ENCODE data around the gene TUBAL3. TPM values are rescaled to one million over a fixed set of nuclear protein-coding genes. Genes with fewer than 3 reads are reported as not detected.

TUBAL3 gene
- total RNA-seq = not detected in 2 replicates
- long read RNA-seq = 0 reads

DNA sequence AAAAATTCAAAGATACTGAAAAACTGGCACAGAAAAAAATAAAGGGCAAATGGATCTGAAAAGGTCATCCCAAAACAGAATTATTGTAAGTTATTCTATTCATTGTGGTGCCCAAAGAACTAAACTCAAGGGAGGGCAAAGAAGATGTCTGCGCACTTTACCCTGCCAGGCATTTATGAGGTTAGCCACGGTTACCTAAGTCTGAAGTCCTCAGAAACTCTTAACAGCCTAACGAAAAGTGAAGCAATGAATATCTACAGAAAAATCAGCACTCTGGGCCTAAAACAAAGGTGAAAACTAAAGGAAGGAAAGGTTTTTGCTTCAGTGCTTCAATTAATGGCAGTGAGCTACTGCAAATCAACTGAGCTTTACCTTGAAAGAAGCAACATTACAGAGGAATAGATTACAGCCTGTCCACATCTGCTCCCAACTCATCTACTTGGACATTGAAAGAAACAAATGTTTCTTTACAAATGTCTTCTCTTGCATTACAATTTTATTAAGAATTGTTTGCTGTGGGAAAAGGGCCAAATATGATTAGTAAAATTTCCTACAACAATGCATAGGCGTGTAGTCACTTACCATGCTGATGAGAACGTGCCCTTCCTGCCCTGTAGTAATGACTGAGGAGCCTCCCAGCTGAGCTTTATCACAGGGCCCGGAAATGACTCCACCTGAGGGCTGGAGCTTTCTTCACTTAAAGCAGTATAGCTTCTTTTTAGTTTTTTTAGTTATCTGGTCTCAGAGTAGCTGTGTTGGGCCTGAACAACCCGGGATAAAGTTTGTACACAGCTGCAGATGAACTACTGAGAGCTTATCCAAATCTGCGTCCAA, at the start of gene TUBAL3:
TUBAL3 (minus strand) TSS at position 621 of the 834 bp plus-strand sequence; CDS start at position 585, 36 bp downstream.
- peaks cover 3% of the 10 kb centered on the region for H3K36me3 Mint-ChIP-seq (ENCODE audit: unreplicated experiment)
- DNase-seq (ENCODE audit: extremely low spot score, unreplicated experiment) = no peak
- no peak within 1 kb of the TSS for H3K27ac Mint-ChIP-seq (ENCODE audit: unreplicated experiment)
- H3K4me3 Mint-ChIP-seq (ENCODE audit: unreplicated experiment) = no peak within 1 kb of the TSS
- TF ChIP-seq, protein P1, sequence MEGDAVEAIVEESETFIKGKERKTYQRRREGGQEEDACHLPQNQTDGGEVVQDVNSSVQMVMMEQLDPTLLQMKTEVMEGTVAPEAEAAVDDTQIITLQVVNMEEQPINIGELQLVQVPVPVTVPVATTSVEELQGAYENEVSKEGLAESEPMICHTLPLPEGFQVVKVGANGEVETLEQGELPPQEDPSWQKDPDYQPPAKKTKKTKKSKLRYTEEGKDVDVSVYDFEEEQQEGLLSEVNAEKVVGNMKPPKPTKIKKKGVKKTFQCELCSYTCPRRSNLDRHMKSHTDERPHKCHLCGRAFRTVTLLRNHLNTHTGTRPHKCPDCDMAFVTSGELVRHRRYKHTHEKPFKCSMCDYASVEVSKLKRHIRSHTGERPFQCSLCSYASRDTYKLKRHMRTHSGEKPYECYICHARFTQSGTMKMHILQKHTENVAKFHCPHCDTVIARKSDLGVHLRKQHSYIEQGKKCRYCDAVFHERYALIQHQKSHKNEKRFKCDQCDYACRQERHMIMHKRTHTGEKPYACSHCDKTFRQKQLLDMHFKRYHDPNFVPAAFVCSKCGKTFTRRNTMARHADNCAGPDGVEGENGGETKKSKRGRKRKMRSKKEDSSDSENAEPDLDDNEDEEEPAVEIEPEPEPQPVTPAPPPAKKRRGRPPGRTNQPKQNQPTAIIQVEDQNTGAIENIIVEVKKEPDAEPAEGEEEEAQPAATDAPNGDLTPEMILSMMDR (IDR thresholded peaks at IDR 0.05) = no peak
- H3K4me1 Mint-ChIP-seq (ENCODE audit: unreplicated experiment) = no peaks in the 10 kb centered on the region
- peaks cover 54% of the 10 kb centered on the region for H3K27me3 Mint-ChIP-seq (ENCODE audit: unreplicated experiment)
- H3K9me3 Mint-ChIP-seq (ENCODE audit: unreplicated experiment) = no peaks in the 10 kb centered on the region

DNA sequence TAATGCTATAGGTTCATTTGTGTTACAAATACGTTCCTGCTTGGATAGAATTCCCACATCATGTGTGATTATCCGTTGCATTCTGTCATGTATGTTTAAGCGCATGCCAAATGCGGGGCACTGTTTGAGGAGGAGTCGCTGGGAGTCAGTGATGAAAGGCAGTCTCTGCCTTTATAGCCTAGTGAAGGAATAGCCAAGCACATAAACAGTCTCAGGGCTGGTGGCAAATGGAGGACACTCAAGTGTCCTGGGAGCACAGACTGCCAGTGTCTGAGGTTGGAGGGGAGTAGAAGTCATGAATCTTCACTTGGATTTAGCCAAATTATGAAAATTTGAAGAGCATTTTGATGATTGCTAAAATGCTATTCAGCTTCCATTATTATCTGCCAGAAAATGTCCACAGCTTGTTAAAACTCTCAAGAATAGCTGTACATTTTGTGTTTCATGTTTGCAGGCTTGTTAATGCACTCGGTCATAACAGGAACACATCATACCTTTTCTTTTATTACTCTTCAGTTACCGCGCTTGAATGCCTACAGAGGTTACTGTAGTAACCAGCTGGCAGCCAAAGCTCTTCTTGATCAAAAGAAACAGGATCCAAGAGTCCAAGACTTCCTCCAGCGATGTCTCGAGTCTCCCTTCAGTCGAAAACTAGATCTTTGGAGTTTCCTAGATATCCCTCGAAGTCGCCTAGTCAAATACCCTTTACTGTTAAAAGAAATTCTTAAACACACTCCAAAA, 49.3 kb upstream of the TUBAL3 start:
- H3K36me3 Mint-ChIP-seq (ENCODE audit: unreplicated experiment) = peaks cover 48% of the 10 kb centered on the region
- no peaks in the 10 kb centered on the region for H3K9me3 Mint-ChIP-seq (ENCODE audit: unreplicated experiment)
- H3K4me3 Mint-ChIP-seq (ENCODE audit: unreplicated experiment) = no peak overlapping the region
- H3K27ac Mint-ChIP-seq (ENCODE audit: unreplicated experiment) = no peak overlapping the region
- H3K27me3 Mint-ChIP-seq (ENCODE audit: unreplicated experiment) = no peaks in the 10 kb centered on the region
- TF ChIP-seq, protein P1 (IDR thresholded peaks at IDR 0.05) = no peak
- DNase-seq (ENCODE audit: extremely low spot score, unreplicated experiment) = no peak
- H3K4me1 Mint-ChIP-seq (ENCODE audit: unreplicated experiment) = peaks cover 16% of the 10 kb centered on the region

DNA sequence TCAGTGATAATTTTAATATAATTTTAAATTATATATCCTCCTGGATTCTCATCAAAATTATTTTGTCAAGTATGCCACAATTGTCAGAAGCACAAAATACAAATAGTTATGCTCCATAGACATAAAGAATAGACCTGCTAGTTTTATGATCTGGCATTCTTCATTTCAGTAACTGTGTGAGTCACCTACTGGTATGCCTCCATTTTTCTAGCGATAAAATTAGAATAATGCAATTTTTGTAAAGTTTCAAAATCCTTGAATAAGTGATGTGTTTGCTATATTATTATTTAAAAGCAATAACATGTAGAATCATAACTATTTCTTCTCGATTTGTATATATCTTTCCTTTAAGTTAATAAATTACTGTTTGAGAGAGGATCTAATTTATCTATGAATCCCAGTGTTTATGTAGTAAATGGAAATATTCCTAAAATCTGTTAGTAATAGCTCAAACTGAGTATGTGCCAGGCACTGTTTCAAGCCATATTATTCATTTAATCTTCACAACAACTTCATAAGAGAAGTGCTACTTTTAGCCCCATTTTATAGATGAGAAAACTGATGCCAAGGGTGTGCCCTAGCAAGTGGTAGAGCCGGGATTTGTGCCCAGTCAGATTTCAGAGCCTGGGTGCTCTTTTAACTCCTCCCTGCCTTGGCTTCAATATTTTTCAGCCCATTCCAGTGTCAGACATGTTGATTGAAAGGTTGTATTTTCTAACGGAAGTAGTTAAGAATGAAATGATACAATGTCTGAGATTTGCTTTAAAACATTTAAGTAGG, 46.2 kb upstream of the TUBAL3 start:
- Mint-ChIP-seq H3K4me1 (ENCODE audit: unreplicated experiment) (peaks cover 41% of the 10 kb centered on the region), H3K27ac (ENCODE audit: unreplicated experiment) (peak overlapping the region; percentile 7), H3K4me3 (ENCODE audit: unreplicated experiment) (no peak overlapping the region), H3K9me3 (ENCODE audit: unreplicated experiment) (no peaks in the 10 kb centered on the region), H3K36me3 (ENCODE audit: unreplicated experiment) (peaks cover 34% of the 10 kb centered on the region), H3K27me3 (ENCODE audit: unreplicated experiment) (no peaks in the 10 kb centered on the region)
- no peak for DNase-seq (ENCODE audit: extremely low spot score, unreplicated experiment)
- TF ChIP-seq, protein P1 (IDR thresholded peaks at IDR 0.05) = no peak

DNA sequence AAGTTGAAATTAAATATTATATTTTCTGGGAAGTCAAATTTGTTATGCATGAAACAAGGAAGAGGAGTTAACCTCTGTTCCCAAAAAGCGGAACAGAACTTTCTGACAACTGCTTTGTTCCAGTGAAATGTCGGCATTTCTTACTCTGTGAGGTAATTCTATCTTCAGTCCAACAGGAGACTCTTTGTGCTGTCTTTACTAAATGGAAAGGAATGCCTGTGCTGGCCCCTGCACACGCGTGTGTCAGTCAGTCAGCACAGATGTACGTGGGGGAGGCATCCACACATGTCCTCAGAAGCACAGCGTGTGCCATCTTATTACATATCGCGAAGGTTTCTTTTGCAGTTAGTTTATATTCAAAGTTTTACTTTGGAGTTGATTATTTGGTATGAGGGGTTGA, 45.2 kb upstream of the TUBAL3 start:
- TF ChIP-seq, protein P1 (IDR thresholded peaks at IDR 0.05) = peak; percentile 35
- H3K4me1 Mint-ChIP-seq (ENCODE audit: unreplicated experiment) = peaks cover 41% of the 10 kb centered on the region
- no peaks in the 10 kb centered on the region for H3K27me3 Mint-ChIP-seq (ENCODE audit: unreplicated experiment)
- peak overlapping the region; percentile 91 for H3K27ac Mint-ChIP-seq (ENCODE audit: unreplicated experiment)
- peak overlapping the region; percentile 79 for H3K4me3 Mint-ChIP-seq (ENCODE audit: unreplicated experiment)
- no peaks in the 10 kb centered on the region for H3K9me3 Mint-ChIP-seq (ENCODE audit: unreplicated experiment)
- no peak for DNase-seq (ENCODE audit: extremely low spot score, unreplicated experiment)
- H3K36me3 Mint-ChIP-seq (ENCODE audit: unreplicated experiment) = peaks cover 25% of the 10 kb centered on the region

Data from osteocyte (in vitro differentiated cells).